HG02970 (cell line): ENCODE measurements around the gene TMEM221.

ENCODE experiments used
- ATAC-seq: cut with Tn5 transposase; IDR thresholded peaks from one replicate; pipeline ENCODE4 v1.9.1; 2021; ENCODE audit warnings: mild to moderate bottlenecking, moderate library complexity, moderate number of reproducible peaks; ENCODE audit not compliant: unreplicated experiment, low FRiP score

Gene TMEM221

GRCh38 chr19:17448131-17448967, at the start of gene TMEM221:
Gene TMEM221, minus strand, starts transcription at chr19:17448668. Its CDS starts 206 bp downstream, at chr19:17448462.
- ATAC-seq: no peak

GRCh38 chr19:17497149-17497798, 48.8 kb upstream of the TMEM221 start:
- ATAC-seq: no peak

GRCh38 chr19:17496337-17496997, 48.0 kb upstream of the TMEM221 start:
- no peak for ATAC-seq

DNA sequence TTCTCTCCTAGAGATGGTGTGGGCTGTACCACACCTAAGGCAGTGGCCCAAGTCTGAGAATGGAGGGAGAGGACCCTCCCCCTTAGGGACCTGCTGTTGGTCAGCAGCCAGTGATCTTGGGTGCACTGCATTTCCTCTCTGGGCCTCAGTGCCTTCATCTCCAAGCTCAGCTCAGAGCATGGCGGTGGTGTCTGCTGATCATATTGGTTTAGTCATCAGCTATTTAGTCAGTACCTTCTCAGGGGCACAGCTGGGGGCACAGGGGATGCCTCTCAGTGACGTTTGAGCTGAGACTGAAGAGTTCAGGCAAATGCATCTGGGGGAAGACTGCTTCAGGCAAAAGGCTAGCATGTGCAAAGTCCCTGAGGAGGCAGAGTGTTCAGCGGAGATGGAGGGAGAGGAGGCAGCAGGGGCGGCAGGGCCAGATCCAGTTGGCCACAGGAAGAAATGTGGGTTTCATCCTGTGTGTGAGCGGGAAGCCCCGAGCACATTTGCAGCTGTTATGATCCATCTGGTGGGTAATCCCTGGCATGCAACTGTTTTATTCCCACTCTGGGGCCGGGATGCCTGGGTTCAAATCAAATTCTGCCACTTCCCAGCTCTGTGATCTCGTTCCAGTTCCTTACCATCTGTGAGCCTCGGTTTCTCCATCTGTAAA, 47.3 kb upstream of the TMEM221 start:
- no peak for ATAC-seq

- no peak for ATAC-seq
Observed at GRCh38 chr19:17491287-17491686, 42.8 kb upstream of the TMEM221 start.

DNA sequence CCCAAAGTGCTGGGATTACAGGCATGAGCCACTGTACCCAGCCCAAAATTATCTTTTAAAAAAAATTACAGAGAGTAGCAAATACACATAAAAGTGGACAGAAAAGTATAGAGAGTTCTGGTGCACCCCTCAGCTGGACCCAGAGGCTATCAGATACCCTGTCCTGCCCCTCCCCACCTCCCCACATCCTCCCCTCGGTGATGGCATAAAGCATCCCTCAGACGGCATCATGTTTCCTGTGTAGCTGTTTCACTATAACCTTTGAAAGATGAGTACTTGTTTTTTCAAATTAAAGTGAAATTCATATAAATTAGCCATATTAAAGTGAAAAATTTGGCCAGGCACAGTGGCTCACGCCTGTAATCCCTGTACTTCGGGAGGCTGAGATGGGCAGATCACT, 41.9 kb upstream of the TMEM221 start:
- no peak for ATAC-seq

DNA sequence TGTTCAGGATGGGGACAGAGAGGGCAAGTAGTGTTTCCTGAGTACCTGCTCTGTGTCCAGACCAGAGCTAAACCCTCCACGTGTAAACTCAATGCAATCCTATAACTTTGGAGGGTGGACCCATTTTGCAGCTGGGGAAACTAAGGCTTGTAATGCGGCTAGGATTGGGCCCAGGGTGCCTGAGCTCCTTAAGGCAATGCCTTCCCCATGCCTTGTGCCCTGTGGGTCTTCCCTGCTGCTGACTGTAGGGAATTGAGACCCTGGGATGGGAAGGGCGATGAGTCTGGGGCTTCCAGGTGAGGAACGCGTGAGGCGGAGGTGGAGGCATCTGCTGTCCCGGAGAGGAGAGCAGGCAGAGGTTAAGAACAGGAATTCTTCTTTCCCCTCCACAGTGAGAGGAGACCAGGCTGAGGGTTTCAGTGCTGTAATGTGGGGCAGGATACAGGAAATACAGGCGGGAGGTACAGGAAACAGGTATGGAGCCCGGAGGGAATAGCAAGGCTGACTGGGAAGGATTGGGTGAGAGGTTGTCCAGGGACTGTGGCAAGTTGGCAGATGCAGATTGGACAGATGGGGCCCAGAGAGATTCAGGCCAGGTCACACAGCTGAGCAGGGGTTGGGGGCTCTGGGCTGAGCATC, 41.0 kb upstream of the TMEM221 start:
- ATAC-seq: no peak

DNA sequence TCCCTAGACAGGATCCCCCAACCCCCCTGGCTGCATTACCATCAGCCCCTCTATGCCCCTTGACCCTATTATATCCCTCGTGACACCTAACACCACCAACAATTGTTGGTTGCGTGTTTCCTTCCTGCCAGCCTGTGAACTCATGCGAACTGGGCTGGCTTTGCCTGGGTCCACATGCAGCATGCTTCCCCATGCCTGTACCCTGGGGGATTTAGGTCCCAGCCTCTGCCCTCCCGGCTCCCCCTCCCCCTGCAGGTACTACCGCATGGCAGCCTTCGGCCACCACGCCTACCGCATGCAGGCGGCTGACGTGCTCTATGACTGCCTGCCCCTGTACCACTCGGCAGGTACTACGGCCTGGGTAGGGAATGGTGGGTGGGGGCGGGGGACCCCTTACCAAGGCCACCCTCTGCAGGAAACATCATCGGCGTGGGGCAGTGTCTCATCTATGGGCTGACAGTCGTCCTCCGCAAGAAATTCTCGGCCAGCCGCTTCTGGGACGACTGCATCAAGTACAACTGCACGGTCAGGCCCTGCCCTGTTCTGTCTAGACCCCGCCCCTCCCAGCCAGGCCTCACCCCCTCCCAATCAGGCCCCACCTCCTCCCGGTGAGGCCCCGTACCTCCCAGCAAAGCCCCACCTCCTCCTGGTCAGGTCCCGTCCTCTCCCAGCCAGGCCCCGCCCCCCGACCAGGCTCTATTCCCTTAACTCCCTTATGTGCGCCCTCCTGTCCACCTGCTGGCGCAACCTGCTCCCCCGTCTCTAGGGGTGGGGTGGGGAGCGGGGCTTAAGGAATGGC, 40.3 kb upstream of the TMEM221 start:
- no peak for ATAC-seq

GRCh38 chr19:17487284-17488121, 39.0 kb upstream of the TMEM221 start:
- ATAC-seq: no peak

GRCh38 chr19:17486545-17487240, 38.2 kb upstream of the TMEM221 start:
- ATAC-seq: no peak

GRCh38 chr19:17484520-17485185, 36.2 kb upstream of the TMEM221 start:
- ATAC-seq: no peak

GRCh38 chr19:17483605-17484002, 35.1 kb upstream of the TMEM221 start:
- no peak for ATAC-seq

DNA sequence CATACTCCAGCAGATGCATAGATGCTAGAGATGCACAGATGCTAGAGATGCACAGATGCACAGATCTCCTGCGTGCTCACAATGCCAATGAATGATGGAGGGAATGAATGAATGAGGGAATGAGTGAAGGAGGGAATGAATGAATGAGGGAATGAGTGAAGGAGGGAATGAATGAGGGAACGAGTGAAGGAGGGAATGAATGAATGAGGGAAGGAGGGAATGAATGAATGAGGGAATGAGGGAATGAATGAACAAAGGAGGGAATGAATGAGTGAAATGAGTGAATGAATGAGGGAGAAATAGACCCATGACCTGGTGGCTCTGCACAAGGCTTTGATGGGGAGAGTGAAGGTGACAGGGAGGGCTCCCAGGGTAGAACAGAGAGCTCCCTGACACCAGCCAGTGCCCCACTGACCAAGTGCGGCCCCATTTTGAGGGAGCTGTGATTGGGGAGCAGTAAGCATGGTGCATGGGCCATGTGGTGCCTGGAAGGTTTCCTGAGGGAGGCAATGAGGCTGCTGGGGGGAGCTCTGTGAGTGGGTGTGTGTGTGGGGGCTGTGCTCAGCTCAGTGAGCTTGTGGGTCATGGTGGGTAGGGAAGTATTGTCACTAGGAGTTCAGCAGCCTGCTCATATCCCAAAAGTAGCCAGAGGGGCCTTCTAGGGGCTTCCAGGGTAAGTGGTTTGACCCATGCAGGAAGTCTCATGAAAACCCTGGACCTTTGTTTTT, 34.6 kb upstream of the TMEM221 start:
- ATAC-seq: no peak

- ATAC-seq: no peak
Observed at GRCh38 chr19:17481986-17482385, 33.5 kb upstream of the TMEM221 start.

DNA sequence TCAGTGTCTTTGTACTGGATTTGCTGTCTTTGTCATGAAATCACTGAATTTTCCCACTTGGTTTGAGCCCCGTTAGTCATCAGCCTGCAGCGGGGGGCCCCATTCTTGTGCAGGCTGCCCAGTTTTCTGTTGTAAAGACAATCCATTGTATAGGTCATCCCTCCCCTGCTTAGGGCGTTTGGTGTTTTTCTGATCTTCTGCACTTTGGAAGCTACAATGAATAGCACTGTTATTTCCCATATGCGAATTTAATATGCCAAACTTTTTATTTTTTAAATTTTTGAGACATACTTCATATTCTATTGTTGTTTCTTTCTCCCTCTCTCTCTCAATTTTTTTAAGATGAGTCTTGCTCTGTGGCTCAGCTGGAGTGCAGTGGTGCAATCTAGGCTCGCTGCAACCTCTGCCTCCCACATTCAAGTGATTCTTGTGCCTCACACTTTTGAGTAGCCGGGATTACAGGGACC, 30.9 kb upstream of the TMEM221 start:
- ATAC-seq: no peak

GRCh38 chr19:17475541-17476115, 27.2 kb upstream of the TMEM221 start:
- ATAC-seq: no peak
